H1 (cell line): ENCODE measurements around the gene DCP2. TPM values are rescaled to one million over a fixed set of nuclear protein-coding genes. Genes with fewer than 3 reads are reported as not detected.

Experiments used
- CTCF ChIA-PET: fragments of 300-600 bp; sonication (Branson Sonifier 250); formaldehyde crosslinking; loops from one replicate; lab custom pipeline; 2021; ENCODE audit not compliant: partially characterized antibody; lab: Charles Lee
- POLR2A ChIA-PET: fragments of 300-600 bp; sonication (Branson Sonifier 250); formaldehyde crosslinking; loops from one replicate; lab custom pipeline; 2021; ENCODE audit warnings: inconsistent platforms; ENCODE audit not compliant: partially characterized antibody; lab: Charles Lee
- DNase-seq, 2 experiments: peaks; one replicate each; pipeline versions ENCODE4 v3.0.0 to v3.0.0-alpha.2; 2010 to 2022; ENCODE audit warnings: low spot score in 2 of 2, low read depth in 1 of 2, mixed read lengths in 1 of 2
- FAIRE-seq: peaks from 2 replicates; lab custom pipeline; 2011; peaks lifted over from hg19 to GRCh38; lab: Jason Lieb, UNC
- H2AFZ ChIP-seq: 2 replicates; pipeline ENCODE4 v1.8.1; 2012; ENCODE audit warnings: low read length, inconsistent platforms
- H2AK5ac ChIP-seq: 2 replicates; pipeline ENCODE4 v1.6.1; 2013; ENCODE audit warnings: low read depth, low read length
- H2BK120ac ChIP-seq: replicated peaks from 2 replicates; pipeline ENCODE3; 2013; ENCODE audit warnings: low read depth, low read length, inconsistent platforms
- H2BK12ac ChIP-seq: 2 replicates; pipeline ENCODE4 v1.6.1; 2013; ENCODE audit warnings: low read depth, low read length
- H2BK15ac ChIP-seq: 2 replicates; pipeline ENCODE4 v1.6.1; 2013; ENCODE audit warnings: low read length
- H2BK20ac ChIP-seq: 2 replicates; pipeline ENCODE4 v1.6.1; 2013; ENCODE audit warnings: low read length
- H2BK5ac ChIP-seq: 2 replicates; pipeline ENCODE4 v1.6.1; 2013; ENCODE audit warnings: low read depth, low read length
- H3K14ac ChIP-seq: 2 replicates; pipeline ENCODE4 v1.6.1; 2013; ENCODE audit warnings: inconsistent platforms; ENCODE audit not compliant: insufficient read length
- H3K18ac ChIP-seq: 2 replicates; pipeline ENCODE4 v1.6.1; 2013; ENCODE audit warnings: low read length; ENCODE audit errors: extremely low read depth
- H3K23ac ChIP-seq: 2 replicates; pipeline ENCODE4 v1.6.1; 2013; ENCODE audit warnings: inconsistent platforms; ENCODE audit not compliant: insufficient read length
- H3K23me2 ChIP-seq: 2 replicates; pipeline ENCODE4 v1.6.1; 2013; ENCODE audit warnings: low read depth, low read length
- H3K27ac ChIP-seq: 2 replicates; pipeline ENCODE4 v1.6.1; 2011; ENCODE audit warnings: low read depth, low read length, inconsistent platforms
- H3K27me3 ChIP-seq, 4 experiments: replicated peaks in 1 of 4; 1 replicate in 1 of 4; 2 replicates in 3 of 4; pipeline versions ENCODE4 v1.6.1 to v1.8.1; 2011 to 2013; ENCODE audit warnings: low read length in 3 of 4, mild to moderate bottlenecking in 3 of 4, inconsistent platforms in 2 of 4, mixed read lengths in 2 of 4, moderate library complexity in 1 of 4; ENCODE audit not compliant: control insufficient read depth in 3 of 4, insufficient read depth in 3 of 4; ENCODE audit errors: extremely low read depth in 1 of 4
- H3K36me3 ChIP-seq, 4 experiments: 2 replicates each; pipeline versions ENCODE4 v1.6.1 to v1.8.1; 2011 to 2013; ENCODE audit warnings: mild to moderate bottlenecking in 4 of 4, low read length in 3 of 4, moderate library complexity in 2 of 4, control low read depth in 1 of 4, inconsistent platforms in 1 of 4; ENCODE audit not compliant: insufficient read depth in 4 of 4, control insufficient read depth in 2 of 4
- H3K4ac ChIP-seq: replicated peaks from 2 replicates; pipeline ENCODE3; 2013; ENCODE audit warnings: low read length, low read depth, mixed read lengths, inconsistent platforms; ENCODE audit not compliant: insufficient read length
- H3K4me1 ChIP-seq, 4 experiments: replicated peaks in 1 of 4; 1 replicate in 1 of 4; 2 replicates in 3 of 4; pipeline versions ENCODE4 v1.6.1 to v1.8.1; 2011 to 2013; ENCODE audit warnings: low read length in 3 of 4, inconsistent platforms in 2 of 4, mixed read lengths in 1 of 4; ENCODE audit not compliant: insufficient read depth in 4 of 4, control insufficient read depth in 3 of 4
- H3K4me2 ChIP-seq, 2 experiments: 2 replicates each; pipeline versions ENCODE4 v1.6.1 to v1.8.1; 2011 to 2013; ENCODE audit warnings: low read depth in 2 of 2, low read length in 2 of 2, control low read depth in 1 of 2, inconsistent platforms in 1 of 2, mild to moderate bottlenecking in 1 of 2; ENCODE audit not compliant: insufficient read depth in 1 of 2
- H3K4me3 ChIP-seq, 4 experiments: fragments of 200-600, 300-600 bp in 1 of 4; sonication (generic), shearing (Covaris generic), sonication (Bioruptor Twin) in 1 of 4; 2 replicates each; pipeline versions ENCODE4 v1.5.1 to v1.8.1; 2011 to 2016; ENCODE audit warnings: low read length in 4 of 4, low read depth in 3 of 4, control low read depth in 2 of 4, inconsistent platforms in 2 of 4, mild to moderate bottlenecking in 2 of 4, mixed read lengths in 1 of 4, moderate library complexity in 1 of 4; ENCODE audit not compliant: insufficient read depth in 2 of 4; ENCODE audit errors: extremely low read depth in 1 of 4
- H3K56ac ChIP-seq: replicated peaks from 2 replicates; pipeline ENCODE3; 2013; ENCODE audit warnings: low read depth, mild to moderate bottlenecking, mixed read lengths, low read length, inconsistent platforms; ENCODE audit not compliant: insufficient read length
- H3K79me1 ChIP-seq: 2 replicates; pipeline ENCODE4 v1.6.1; 2013; ENCODE audit warnings: low read depth, low read length, control low read depth
- H3K79me2 ChIP-seq, 2 experiments: 2 replicates each; pipeline versions ENCODE4 v1.6.1 to v1.8.1; 2012 to 2013; ENCODE audit warnings: low read length in 2 of 2, mild to moderate bottlenecking in 2 of 2, inconsistent platforms in 1 of 2; ENCODE audit not compliant: insufficient read depth in 2 of 2, control insufficient read depth in 1 of 2
- H3K9ac ChIP-seq, 4 experiments: replicated peaks in 1 of 4; 1 replicate in 1 of 4; 2 replicates in 3 of 4; pipeline versions ENCODE4 v1.6.1 to v1.8.1; 2011 to 2013; ENCODE audit warnings: low read depth in 3 of 4, low read length in 3 of 4, control low read depth in 2 of 4, mild to moderate bottlenecking in 2 of 4, moderate library complexity in 2 of 4, inconsistent platforms in 1 of 4; ENCODE audit errors: extremely low read depth in 1 of 4
- H3K9me3 ChIP-seq, 2 experiments: 2 replicates each; pipeline versions ENCODE4 v1.6.1 to v1.8.1; 2012 to 2013; ENCODE audit warnings: mild to moderate bottlenecking in 2 of 2, moderate library complexity in 2 of 2, control low read depth in 1 of 2, inconsistent platforms in 1 of 2, low read depth in 1 of 2, low read length in 1 of 2, mixed read lengths in 1 of 2; ENCODE audit not compliant: insufficient read depth in 2 of 2
- H4K20me1 ChIP-seq, 2 experiments: replicated peaks in 1 of 2; 2 replicates each; pipeline versions ENCODE3 to v1.8.1; 2011 to 2013; ENCODE audit warnings: inconsistent platforms in 2 of 2, low read length in 2 of 2, mild to moderate bottlenecking in 1 of 2; ENCODE audit not compliant: insufficient read depth in 2 of 2, control insufficient read depth in 1 of 2
- H4K5ac ChIP-seq: 2 replicates; pipeline ENCODE4 v1.6.1; 2013; ENCODE audit warnings: low read length, low read depth, mixed read lengths, inconsistent platforms; ENCODE audit not compliant: insufficient read length
- H4K8ac ChIP-seq: 2 replicates; pipeline ENCODE4 v1.8.0; 2013; ENCODE audit warnings: mild to moderate bottlenecking, moderate library complexity, low read length, inconsistent platforms; ENCODE audit not compliant: insufficient read depth; ENCODE audit errors: extremely low read depth
- H4K91ac ChIP-seq: replicated peaks from 2 replicates; pipeline ENCODE3; 2013; ENCODE audit warnings: low read length, mixed read lengths, inconsistent platforms; ENCODE audit not compliant: insufficient read length
- POLR2A ChIP-seq, 2 experiments: IDR thresholded peaks; 1 replicate in 1 of 2; 2 replicates in 1 of 2; pipeline ENCODE4 v1.6.1; 2011; ENCODE audit warnings: low read depth in 2 of 2, low read length in 2 of 2, mild to moderate bottlenecking in 2 of 2; ENCODE audit errors: control extremely low read depth in 1 of 2
- RAD21 ChIP-seq, 2 experiments: IDR thresholded peaks in 1 of 2; conservative IDR thresholded peaks in 1 of 2; 2 replicates each; pipeline ENCODE4 v1.6.1; 2011; ENCODE audit warnings: low read depth in 2 of 2, low read length in 2 of 2, improper control_type of control experiment in 1 of 2, inconsistent platforms in 1 of 2, mild to moderate bottlenecking in 1 of 2, moderate library complexity in 1 of 2
- WGBS, 2 experiments: shearing (Covaris generic) in 1 of 2; methylation state at CpG; one replicate each; pipeline versions ENCODE4 v1.1.6 to v1.1.7; 2013 to 2015; ENCODE audit warnings: low lambda C conversion rate in 2 of 2, mixed read lengths in 2 of 2, inconsistent platforms in 1 of 2, low coverage in 1 of 2, missing lambda C conversion rate in 1 of 2; ENCODE audit not compliant: insufficient replicate concordance in 2 of 2, insufficient coverage in 1 of 2, insufficient read length in 1 of 2; ENCODE audit errors: extremely low coverage in 1 of 2, missing lambda C conversion rate in 1 of 2; 5-methylcytosine and 5-hydroxymethylcytosine counted together
- polyA plus RNA-seq, 7 experiments: library from polyadenylated mRNA; depleted of rRNA in 3 of 7; stranded (reverse) in 5 of 7; unstranded in 2 of 7; fragments of >200 nt in 5 of 7; fragments of 200-250 nt in 2 of 7; gene quantifications; 1 replicate in 5 of 7; 2 replicates in 1 of 7; 4 replicates in 1 of 7; pipeline versions ENCODE4 v1.2.1 to v1.2.3, GENCODE V29; 2011 to 2013; ENCODE audit warnings: missing spikeins in 2 of 7, mixed read lengths in 2 of 7
- total RNA-seq: library from RNA; stranded (reverse); fragmentation: NEBNext Ultra II Directional; extraction: Animal tissue kit (Norgen Biotek cat#: 25700); gene quantifications from 2 replicates; pipeline ENCODE4 v1.2.1, GENCODE V29; 2021

The DCP2 gene
- total and polyA plus RNA-seq, 2 of the 8 experiments (the other 6 are each of a cell fraction or from before 2014, with no cell fraction given) = 14.4 to 162 TPM

- Histone ChIP-seq H2BK120ac (no peak overlapping the region), H2BK20ac (no peak overlapping the region), H2AFZ (no peak overlapping the region), H3K4me3 (no peak overlapping the region), H3K23me2 (no peaks in the 10 kb centered on the region), H4K5ac (no peak overlapping the region), H4K20me1 (no peaks in the 10 kb centered on the region), H3K27me3 (no peaks in the 10 kb centered on the region), H3K4ac (no peak overlapping the region), H2BK12ac (no peak overlapping the region), H3K23ac (no peak overlapping the region), H4K8ac (no peak overlapping the region), H2BK5ac (no peak overlapping the region), H3K4me1 (peaks cover 4 to 10% (median 9%) of the 10 kb centered on the region in 4 experiments), H3K27ac (no peak overlapping the region), H3K36me3 (peaks cover 0 to 33% (median 16%) of the 10 kb centered on the region in 4 experiments; a peak in 7 of 8 replicates), H3K79me1 (peaks cover 3% of the 10 kb centered on the region; the same call in 1 of the 2 replicates), H2AK5ac (no peak overlapping the region), H4K91ac (no peak overlapping the region), H3K9ac (no peak overlapping the region), H3K56ac (no peak overlapping the region), H3K9me3 (no peaks in the 10 kb centered on the region), H3K18ac (no peak overlapping the region), H3K14ac (no peak overlapping the region), H3K79me2 (no peaks in the 10 kb centered on the region), H2BK15ac (no peak overlapping the region), H3K4me2 (no peak overlapping the region)
- ChIA-PET CTCF (interaction anchor here (1.2 to 2.8 kb wide), 4 partner anchors 12 to 275 kb away, joined by 3 to 14 read pairs (median 8); no protein-coding TSS in a partner anchor), POLR2A (interaction anchor here (0.8 kb wide), 1 partner anchor 9 kb away, joined by 3 read pairs; no protein-coding TSS in a partner anchor)
- WGBS, 2 experiments = 88% methylated on average over 6 of the region's 6 CpGs; no CpG with 5 or more reads in 1 of the 2 experiments
- FAIRE-seq (no peak), DNase-seq (no peak)
- 0 out of 3 replicates have a peak, but pooled peaks of 1 of the 2 experiments have one; percentile 12 for TF ChIP-seq POLR2A (IDR thresholded peaks at IDR 0.05; ENCODE audit: control extremely low read depth in 1 of 2, low read depth in 2 of 2, low read length in 2 of 2)
- TF ChIP-seq RAD21 (IDR thresholded peaks at IDR 0.05 in 1 of 2, conservative IDR thresholded peaks at IDR 0.05 in 1 of 2; ENCODE audit: low read depth in 2 of 2, low read length in 2 of 2) = no peak
These were observed 53.0 kb downstream of the DCP2 start for GRCh38 chr5:113029614-113030013.
